AG10803 (cell line): Measurements from ENCODE around the gene TMEM127.

ENCODE experiments used
- DNase-seq: peaks from one replicate; pipeline ENCODE4 v3.0.0; 2010; ENCODE audit warnings: low read depth
- H3K4me3 ChIP-seq: 2 replicates; pipeline ENCODE4 v1.5.1; 2011; ENCODE audit warnings: mild to moderate bottlenecking, low read length, control low read depth
- CTCF ChIP-seq: conservative IDR thresholded peaks from 2 replicates; pipeline ENCODE4 v1.5.1; 2011; ENCODE audit warnings: mild to moderate bottlenecking, low read length, control low read depth, inconsistent platforms

The TMEM127 gene

GRCh38 chr2:96256611-96257113, 9.1 kb downstream of the TMEM127 start:
- DNase-seq: no peak
- no peak overlapping the region for H3K4me3 ChIP-seq
- no peak for TF ChIP-seq CTCF

- no peak for TF ChIP-seq CTCF
- H3K4me3 ChIP-seq: no peak overlapping the region
- no peak for DNase-seq
Measured at GRCh38 chr2:96254571-96254970, 11.2 kb downstream of the TMEM127 start.

- no peak for DNase-seq
- no peak overlapping the region for H3K4me3 ChIP-seq
- no peak for TF ChIP-seq CTCF
Measured at GRCh38 chr2:96253006-96253405, 12.8 kb downstream of the TMEM127 start.

GRCh38 chr2:96252526-96252925, 13.3 kb downstream of the TMEM127 start:
- no peak for TF ChIP-seq CTCF
- no peak for DNase-seq
- H3K4me3 ChIP-seq: no peak overlapping the region

- no peak overlapping the region for H3K4me3 ChIP-seq
- DNase-seq: peak; percentile 92
- no peak for TF ChIP-seq CTCF
Measured at GRCh38 chr2:96251721-96252292, 14.0 kb downstream of the TMEM127 start.

- DNase-seq: no peak
- TF ChIP-seq CTCF: no peak
- H3K4me3 ChIP-seq: no peak overlapping the region
Measured at GRCh38 chr2:96250188-96250587, 15.6 kb downstream of the TMEM127 start.

- H3K4me3 ChIP-seq: no peak overlapping the region
- peak; percentile 92 for DNase-seq
- TF ChIP-seq CTCF: no peak
Measured at GRCh38 chr2:96249654-96250053, 16.1 kb downstream of the TMEM127 start.
